ENCODE results near the gene DIRAS2. TPM values are rescaled to one million over a fixed set of nuclear protein-coding genes. Genes with fewer than 3 reads are reported as not detected.
A peak's percentile ranks its signal among the peaks of the same experiment; 100 is the strongest.

The DIRAS2 gene
- polyA plus RNA-seq, 2 of the 4 experiments (the other 2 are of a cell fraction): 0.08 to 0.12 TPM

- ChIA-PET CTCF (interaction anchor here (0.5 to 2.0 kb wide), 16 partner anchors 11 to 499 kb away, joined by 3 to 12 read pairs (median 4); no protein-coding TSS in a partner anchor), POLR2A (no interaction called here)
- Histone ChIP-seq H3K27ac (no peak overlapping the region), H3K9me3 (no peaks in the 10 kb centered on the region), H3K4me3 (peak overlapping the region; percentile 43; the same call in 2 of the 3 replicates), H3K4me2 (peak overlapping the region; percentile 90), H3K4me1 (0 out of 3 replicates have a peak, but pooled peaks cover 2% of the 10 kb centered on the region)
- ATAC-seq: no peak
- no peak for FAIRE-seq
- DNase-seq (ENCODE audit: low read depth in 1 of 2, low spot score in 1 of 2): no peak
- 59% methylated on average over 10 of the region's 10 CpGs for WGBS (ENCODE audit: missing lambda C conversion rate)
- TF ChIP-seq SMC3 (IDR thresholded peaks at IDR 0.05) (no peak), CBX8 (IDR thresholded peaks at IDR 0.05) (0 out of 2 replicates have a peak, but pooled peaks have one; percentile 58), RNF2 (IDR thresholded peaks at IDR 0.05; ENCODE audit: borderline replicate concordance, low read depth) (0 out of 2 replicates have a peak, but pooled peaks have one; percentile 28)
These were observed 638 bp downstream of the DIRAS2 start for GRCh38 chr9:90641884-90642487.

DNA sequence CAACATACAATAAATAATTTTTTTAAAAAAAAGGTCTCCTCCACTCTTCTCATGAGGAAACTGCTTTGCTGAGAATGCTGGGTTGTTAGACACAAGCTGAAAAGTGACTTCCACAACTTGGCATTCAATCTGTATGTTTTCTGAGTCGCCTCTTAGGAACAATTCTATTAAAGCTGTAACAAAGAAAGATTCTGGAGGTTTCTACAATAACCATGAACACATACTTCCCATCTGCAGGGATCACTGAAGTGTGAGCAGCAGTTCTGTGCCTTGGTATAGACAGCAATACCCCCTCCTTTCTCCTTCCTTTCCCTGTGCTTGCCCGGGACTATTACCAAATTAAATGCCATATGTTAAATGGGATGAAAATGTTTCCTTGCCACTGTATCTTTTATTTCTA, 1.5 kb downstream of the DIRAS2 start:
- Histone ChIP-seq H3K4me2 (no peak overlapping the region), H3K4me1 (0 out of 3 replicates have a peak, but pooled peaks cover 2% of the 10 kb centered on the region), H3K27ac (no peak overlapping the region), H3K4me3 (no peak overlapping the region), H3K9me3 (no peaks in the 10 kb centered on the region)
- FAIRE-seq (no peak), DNase-seq (ENCODE audit: low read depth in 1 of 2, low spot score in 1 of 2) (no peak), ATAC-seq (no peak)
- ChIA-PET POLR2A (no interaction called here), CTCF (no interaction called here)
- WGBS (ENCODE audit: missing lambda C conversion rate): 47% methylated on average over 2 of the region's 2 CpGs
- no peak for TF ChIP-seq SREBF2 (IDR thresholded peaks at IDR 0.05)
- TF ChIP-seq JUNB (IDR thresholded peaks at IDR 0.05): no peak
- no peak for TF ChIP-seq NFE2L2 (conservative IDR thresholded peaks at IDR 0.05; ENCODE audit: low read length)
- TF ChIP-seq RFX5 (IDR thresholded peaks at IDR 0.05): no peak
- TF ChIP-seq EP300 (IDR thresholded peaks at IDR 0.05): no peak
- TF ChIP-seq KDM5A (IDR thresholded peaks at IDR 0.05): no peak
- TF ChIP-seq, protein P1, sequence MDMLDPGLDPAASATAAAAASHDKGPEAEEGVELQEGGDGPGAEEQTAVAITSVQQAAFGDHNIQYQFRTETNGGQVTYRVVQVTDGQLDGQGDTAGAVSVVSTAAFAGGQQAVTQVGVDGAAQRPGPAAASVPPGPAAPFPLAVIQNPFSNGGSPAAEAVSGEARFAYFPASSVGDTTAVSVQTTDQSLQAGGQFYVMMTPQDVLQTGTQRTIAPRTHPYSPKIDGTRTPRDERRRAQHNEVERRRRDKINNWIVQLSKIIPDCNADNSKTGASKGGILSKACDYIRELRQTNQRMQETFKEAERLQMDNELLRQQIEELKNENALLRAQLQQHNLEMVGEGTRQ (IDR thresholded peaks at IDR 0.05): no peak
- TF ChIP-seq HOXB5 (CRISPR knock-in tag; IDR thresholded peaks at IDR 0.05): no peak
- TF ChIP-seq CEBPB (IDR thresholded peaks at IDR 0.05): no peak
- no peak for TF ChIP-seq NR3C1 (IDR thresholded peaks at IDR 0.05)

GRCh38 chr9:90640361-90640760, 2.3 kb downstream of the DIRAS2 start:
- WGBS (ENCODE audit: missing lambda C conversion rate): 49% methylated on average over 2 of the region's 2 CpGs
- Histone ChIP-seq H3K9me3 (no peaks in the 10 kb centered on the region), H3K4me1 (0 out of 3 replicates have a peak, but pooled peaks cover 2% of the 10 kb centered on the region), H3K27ac (no peak overlapping the region), H3K4me2 (no peak overlapping the region), H3K4me3 (no peak overlapping the region)
- POLR2A ChIA-PET: no interaction called here
- FAIRE-seq: no peak
- CTCF ChIA-PET: interaction anchor here (0.6 kb wide), 1 partner anchor 300 kb away, joined by 4 read pairs; no protein-coding TSS in a partner anchor
- no peak for ATAC-seq
- TF ChIP-seq MYC (IDR thresholded peaks at IDR 0.05; ENCODE audit: borderline replicate concordance, low read length): no peak
- TF ChIP-seq, protein P1 (IDR thresholded peaks at IDR 0.05): no peak
- no peak for TF ChIP-seq TFCP2L1 (CRISPR knock-in tag; IDR thresholded peaks at IDR 0.05)
- no peak for TF ChIP-seq EHF (CRISPR knock-in tag; IDR thresholded peaks at IDR 0.05)
- TF ChIP-seq HOXB5 (CRISPR knock-in tag; IDR thresholded peaks at IDR 0.05): no peak
- TF ChIP-seq HOXA7 (CRISPR knock-in tag; IDR thresholded peaks at IDR 0.05): no peak
- TF ChIP-seq ELK1 (IDR thresholded peaks at IDR 0.05; ENCODE audit: low read depth, low read length): no peak
- TF ChIP-seq ZC3H11A (IDR thresholded peaks at IDR 0.05): no peak
- TF ChIP-seq CBX2 (IDR thresholded peaks at IDR 0.05; ENCODE audit: borderline replicate concordance, low read depth): no peak
- TF ChIP-seq, protein P2, sequence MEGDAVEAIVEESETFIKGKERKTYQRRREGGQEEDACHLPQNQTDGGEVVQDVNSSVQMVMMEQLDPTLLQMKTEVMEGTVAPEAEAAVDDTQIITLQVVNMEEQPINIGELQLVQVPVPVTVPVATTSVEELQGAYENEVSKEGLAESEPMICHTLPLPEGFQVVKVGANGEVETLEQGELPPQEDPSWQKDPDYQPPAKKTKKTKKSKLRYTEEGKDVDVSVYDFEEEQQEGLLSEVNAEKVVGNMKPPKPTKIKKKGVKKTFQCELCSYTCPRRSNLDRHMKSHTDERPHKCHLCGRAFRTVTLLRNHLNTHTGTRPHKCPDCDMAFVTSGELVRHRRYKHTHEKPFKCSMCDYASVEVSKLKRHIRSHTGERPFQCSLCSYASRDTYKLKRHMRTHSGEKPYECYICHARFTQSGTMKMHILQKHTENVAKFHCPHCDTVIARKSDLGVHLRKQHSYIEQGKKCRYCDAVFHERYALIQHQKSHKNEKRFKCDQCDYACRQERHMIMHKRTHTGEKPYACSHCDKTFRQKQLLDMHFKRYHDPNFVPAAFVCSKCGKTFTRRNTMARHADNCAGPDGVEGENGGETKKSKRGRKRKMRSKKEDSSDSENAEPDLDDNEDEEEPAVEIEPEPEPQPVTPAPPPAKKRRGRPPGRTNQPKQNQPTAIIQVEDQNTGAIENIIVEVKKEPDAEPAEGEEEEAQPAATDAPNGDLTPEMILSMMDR (IDR thresholded peaks at IDR 0.05): no peak
- DNase-seq (ENCODE audit: low read depth in 1 of 2, low spot score in 1 of 2): no peak

All from A549 (cell line).